Femur (tissue), 1 donor: ENCODE measurements around the gene GALR2.

ENCODE experiments used
- DNase-seq: peaks from one replicate; pipeline ENCODE4 v3.0.0-alpha.2; 2017

GALR2 gene

GRCh38 chr17:76080768-76081287 is 6.2 kb downstream of the GALR2 start:
- DNase-seq = no peak

DNA sequence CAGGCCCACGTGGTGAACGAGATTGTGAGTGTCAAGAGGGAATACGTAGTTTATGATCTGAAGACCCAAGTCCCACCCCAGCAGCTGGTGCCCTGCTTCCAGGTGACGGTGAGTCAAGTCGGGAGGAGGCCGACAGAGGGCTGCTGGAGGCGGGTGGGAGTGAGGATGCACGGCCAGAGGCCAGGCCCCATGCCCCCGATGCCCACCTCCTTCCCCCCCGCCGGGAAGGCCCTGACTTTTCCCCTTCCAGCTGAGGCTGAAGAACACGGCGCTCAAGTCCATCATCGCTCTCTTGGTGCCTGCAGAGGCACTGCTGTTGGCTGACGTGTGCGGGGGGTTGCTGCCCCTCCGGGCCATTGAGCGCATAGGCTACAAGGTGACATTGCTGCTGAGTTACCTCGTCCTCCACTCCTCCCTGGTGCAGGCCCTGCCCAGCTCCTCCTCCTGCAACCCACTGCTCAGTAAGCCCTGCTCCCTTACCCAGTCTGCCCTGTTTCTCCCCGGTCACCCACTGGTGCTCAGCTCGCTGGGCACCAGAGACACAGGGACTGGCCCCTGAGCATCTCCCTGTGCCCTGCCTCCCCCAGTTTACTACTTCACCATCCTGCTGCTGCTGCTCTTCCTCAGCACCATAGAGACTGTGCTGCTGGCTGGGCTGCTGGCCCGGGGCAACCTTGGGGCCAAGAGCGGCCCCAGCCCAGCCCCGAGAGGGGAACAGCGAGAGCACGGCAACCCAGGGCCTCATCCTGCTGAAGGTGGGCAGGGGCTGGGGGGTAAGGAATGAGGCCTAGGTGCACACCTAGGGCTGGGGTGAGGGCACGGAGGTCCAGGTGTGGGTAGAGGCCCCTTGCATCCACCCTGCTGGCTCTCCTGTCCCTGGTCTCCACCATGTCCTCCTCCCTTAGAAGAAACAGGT is 7.0 kb downstream of the GALR2 start:
- DNase-seq = peak; percentile 19

DNA sequence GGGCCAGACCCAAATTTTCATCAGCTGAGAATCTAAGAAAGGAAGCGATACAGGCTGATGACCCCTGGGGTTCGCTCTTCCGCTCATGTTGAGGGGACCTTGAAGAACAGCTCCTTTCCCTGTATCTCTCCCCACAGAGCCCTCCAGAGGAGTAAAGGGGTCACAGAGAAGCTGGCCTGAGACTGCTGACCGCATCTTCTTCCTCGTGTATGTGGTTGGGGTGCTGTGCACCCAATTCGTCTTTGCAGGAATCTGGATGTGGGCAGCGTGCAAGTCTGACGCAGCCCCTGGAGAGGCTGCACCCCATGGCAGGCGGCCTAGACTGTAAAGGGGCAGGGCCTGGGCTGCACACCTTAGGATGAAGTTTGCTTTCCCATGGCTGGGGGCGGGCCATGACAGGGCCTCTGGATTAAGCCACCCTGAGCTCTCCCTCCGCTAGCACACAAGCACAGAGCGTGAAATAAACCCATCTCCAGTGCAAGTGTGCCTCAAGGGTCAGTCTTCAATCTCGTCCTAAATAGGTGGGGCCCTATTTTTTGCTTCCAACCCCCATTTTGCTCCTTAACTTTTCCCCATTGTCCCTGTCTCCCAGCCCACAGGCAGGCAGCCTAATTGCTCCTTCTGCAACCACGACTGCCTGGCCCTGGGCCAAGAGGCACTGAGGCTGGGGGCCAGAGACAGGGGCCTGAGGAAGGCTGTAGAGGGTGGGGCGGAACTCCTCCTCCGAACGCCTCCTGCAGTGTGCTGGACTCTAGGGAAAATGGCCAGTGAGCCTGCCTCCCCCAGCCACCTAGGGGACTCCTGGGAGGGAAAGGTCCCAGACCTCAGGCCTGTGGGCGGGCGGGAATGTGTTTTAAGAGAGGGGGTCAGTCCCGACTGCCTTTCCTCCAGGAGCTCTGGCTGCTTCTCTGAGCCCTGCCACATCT is 8.0 kb downstream of the GALR2 start:
- peak; percentile 44 for DNase-seq

DNA sequence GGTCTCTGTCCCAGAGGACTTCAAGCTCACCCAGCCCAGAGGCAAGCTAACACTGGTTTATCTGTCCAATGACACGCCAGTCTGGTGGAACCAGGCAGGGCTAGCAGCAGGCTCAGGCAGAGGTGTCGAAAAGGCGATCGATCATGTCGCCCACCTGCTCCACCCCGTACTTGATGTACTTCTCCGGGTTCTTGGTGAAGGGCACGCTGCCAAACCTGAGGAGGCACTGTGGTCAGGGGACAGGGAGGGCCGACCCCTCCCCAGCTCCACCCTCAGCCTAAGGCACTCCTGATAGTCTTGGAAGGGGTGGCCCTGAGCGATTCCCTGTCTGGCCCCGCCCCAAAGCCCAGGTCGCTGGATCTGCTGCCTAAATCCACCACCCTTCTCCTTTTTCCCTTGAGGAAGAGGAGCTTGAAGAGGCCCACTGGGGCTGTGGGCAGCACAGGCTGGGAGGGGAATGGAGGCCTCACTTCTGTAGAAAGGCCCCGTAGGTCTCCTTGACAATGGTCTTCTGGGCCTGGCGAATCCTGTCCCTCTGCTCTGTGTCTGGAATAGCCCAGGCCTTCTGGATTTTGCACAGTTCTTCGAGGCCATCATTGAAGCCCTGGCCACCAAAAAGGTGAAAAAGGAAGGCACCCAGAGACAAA is 9.1 kb downstream of the GALR2 start:
- peak; percentile 27 for DNase-seq

GRCh38 chr17:76085066-76085730 is 10.6 kb downstream of the GALR2 start:
- DNase-seq = peak; percentile 19

- no peak for DNase-seq
Measured at GRCh38 chr17:76085731-76086366, 11.3 kb downstream of the GALR2 start.

DNA sequence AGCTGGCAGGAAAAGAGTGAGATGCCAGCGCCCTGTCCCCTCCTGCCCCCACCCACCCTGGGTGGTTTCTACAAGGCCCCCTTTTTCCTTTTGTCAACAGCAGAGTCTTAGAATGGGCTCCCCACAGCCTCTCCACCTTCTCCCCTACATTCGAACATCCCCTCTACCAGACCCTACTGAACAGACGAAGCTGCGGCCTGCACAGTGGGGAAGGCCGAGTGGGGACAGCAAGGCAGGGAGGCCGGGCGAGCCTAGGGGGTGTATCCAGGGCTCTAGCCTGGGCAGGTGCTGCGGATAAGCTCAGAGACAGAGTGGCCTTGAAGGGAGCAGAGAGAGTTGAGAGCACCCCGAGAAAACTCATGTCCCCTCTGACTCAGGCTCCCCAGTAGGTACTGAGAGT is 11.8 kb downstream of the GALR2 start:
- no peak for DNase-seq

DNA sequence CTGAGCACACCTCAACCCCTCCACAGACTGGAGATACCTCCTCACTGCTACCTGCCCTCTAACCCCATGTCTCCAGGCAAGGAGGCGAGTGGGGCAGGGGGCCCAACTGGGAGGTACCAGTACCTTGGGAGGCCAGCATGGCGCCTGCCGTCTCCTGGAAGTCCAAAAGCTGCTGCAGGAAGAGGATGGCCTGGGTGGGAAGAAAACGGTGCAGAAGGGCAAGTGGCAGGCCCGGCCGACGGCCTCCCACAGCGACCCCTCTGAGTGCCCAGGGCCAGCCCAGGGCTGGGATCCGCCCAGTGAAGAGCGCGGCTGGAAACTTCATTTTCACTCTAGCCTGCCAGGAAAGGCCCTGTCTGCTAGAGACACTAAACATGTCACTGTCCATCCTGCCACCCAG is 12.9 kb downstream of the GALR2 start:
- DNase-seq = no peak

DNA sequence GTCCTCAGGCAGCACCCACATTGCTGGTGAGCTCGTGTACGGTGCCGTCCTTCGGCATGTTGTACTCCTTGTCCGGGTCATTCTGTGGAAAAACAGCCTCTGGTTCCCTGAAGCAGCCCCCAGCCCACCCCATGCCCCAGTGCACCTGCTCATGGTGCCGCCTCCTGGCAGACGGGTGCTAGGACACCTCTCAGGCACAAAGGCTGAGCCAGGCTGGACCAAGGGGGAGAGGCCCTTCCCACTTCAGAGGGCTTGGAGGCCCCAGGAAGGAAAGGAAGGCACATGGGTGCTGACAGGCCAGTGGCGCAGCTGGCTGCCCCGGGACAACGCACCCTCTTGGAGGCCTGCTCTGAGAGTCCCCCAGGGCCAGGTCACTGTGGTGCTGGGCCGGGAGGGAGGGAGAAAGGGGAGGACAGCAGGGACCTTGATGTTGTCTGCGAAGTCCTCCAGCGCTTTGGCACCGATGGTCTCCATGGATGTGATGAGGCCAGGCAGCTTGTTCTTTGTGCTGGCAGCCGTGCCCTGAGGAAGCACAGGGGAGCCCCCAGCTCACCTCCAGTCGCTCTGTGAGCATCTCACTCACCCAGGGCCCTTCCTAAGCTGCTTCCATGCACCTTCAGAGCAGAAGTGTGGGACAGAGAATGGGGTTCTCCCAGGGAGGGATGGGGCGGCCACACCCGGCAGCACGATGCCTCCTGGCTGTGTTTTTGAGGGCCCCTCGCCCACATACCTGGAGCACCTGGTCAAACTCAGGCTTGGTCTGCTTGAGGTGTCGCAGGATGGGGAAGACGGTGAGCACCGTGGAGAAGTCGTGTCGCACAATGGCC is 13.7 kb downstream of the GALR2 start:
- peak; percentile 20 for DNase-seq

- no peak for DNase-seq
Measured at GRCh38 chr17:76088868-76089576, 14.4 kb downstream of the GALR2 start.

DNA sequence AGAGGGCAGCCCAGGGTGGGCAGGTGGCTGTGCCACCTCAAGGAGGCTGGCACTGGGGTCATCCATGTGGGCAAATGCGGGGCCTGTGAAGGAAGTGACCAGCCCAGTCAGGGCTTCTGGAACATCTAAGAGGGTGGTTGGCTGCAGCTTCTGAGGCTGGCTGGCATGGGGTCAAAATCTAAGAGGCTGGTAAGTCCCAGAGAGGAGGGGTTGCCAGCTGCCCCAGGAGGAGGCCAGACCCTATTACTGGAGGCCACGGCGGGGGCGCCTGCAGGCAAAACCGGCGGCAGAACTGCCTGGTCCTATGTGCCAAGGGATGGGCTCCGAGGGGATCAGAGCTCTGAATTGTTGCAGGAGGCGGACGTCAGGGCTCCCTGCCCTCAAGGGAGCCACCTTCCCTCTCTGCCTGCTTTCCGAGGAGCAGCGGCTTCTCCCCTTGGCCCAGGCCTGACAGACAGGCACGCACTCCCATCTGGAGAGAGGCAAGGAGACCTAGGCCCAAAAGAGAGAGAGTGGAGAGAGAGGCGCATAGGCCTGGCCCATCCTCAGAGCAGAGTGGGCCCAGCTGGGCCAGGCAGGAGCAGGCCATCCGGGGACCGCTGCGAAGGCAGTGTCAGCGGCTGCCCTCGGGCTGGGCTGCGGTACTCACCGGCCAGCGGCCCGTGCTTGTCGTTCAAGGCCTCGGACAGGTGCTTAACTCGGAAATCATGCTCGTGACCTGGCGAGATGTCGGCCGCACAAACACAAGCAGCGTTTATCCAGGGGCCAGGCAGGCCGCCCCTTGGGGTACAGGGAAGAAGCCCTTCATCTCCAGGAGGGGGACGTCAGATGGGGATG is 15.3 kb downstream of the GALR2 start:
- DNase-seq = peak; percentile 21

GRCh38 chr17:76090517-76091129 is 16.0 kb downstream of the GALR2 start:
- no peak for DNase-seq

DNA sequence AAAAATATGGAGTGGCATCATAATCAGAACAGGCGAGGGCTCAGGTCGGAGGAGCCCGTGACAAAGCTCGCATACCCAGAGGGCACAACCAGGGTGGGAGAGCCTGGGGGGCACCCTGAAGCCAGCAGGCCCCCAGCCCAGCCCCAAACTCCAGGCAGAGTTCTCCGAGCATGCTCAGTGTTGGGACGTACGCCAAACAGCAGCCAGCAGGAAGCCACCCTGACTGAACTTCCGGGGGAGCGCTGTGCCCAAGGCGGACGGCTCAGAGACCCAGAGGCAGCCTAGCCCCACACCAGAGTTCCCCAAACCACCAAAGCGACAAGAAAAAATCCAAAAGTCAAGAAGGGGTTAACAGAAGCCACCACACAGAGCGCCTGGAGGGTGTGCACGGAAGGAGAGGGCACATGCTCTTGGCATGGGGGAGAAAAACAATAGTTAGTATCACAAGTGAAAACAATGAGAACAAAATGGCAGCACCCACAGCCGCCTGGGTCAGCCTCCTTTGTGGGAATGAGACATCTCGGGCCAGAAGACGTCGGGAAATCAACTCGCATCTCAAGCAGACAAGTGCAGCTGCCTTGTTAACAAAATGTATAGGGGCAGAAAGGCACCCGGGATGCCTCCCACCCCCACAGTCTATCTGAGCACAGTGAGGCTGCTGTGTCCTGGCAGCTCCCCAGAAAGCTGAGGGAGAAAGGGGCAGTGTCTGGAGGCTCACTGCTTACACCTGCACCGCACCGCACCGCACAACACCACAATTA is 17.1 kb downstream of the GALR2 start:
- DNase-seq = no peak

DNA sequence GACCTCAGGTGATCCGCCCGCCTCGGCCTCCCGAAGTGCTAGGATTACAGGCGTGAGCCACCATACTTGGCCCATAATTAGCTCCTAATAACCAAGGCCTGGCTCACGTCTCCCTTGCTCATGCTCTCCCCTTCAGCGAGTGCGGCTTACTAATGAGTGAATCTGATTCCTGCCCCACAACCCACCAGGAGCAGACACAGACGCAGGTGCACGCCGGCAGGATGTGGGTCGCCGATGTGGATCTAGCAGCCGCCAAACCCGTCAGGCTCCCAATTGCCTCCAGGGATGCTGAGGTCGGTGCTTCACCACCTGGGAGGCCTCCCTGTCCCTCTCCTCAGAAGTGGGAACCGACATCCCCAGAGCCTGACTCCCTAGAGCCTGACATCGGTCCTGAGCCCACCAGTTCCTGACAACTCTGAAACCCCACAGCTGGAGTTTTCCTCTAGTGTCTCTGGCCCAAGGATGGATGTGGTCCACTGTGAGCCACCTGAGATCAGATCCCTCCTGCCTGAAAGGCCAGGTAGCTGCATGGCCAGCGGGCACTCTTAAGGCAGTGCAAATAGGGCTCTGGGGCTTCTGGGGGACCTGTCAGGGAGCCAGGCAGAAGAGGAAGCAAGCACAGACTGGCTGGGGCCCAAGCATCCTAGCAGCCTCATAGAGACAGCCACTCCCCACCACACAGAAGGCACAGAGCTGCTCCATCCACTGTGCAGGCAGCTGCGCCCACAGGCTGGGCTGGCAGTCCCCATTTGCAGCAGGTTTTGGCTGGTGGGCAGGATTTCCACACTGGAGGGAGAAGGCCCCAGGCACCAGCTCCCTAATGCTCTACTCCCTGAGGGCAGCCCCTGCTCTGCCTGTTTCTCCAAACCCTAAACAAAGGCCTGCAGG is 18.2 kb downstream of the GALR2 start:
- no peak for DNase-seq

GRCh38 chr17:76094046-76094445 is 19.5 kb downstream of the GALR2 start:
- DNase-seq = no peak

- no peak for DNase-seq
Measured at GRCh38 chr17:76095943-76096342, 21.4 kb downstream of the GALR2 start.

DNA sequence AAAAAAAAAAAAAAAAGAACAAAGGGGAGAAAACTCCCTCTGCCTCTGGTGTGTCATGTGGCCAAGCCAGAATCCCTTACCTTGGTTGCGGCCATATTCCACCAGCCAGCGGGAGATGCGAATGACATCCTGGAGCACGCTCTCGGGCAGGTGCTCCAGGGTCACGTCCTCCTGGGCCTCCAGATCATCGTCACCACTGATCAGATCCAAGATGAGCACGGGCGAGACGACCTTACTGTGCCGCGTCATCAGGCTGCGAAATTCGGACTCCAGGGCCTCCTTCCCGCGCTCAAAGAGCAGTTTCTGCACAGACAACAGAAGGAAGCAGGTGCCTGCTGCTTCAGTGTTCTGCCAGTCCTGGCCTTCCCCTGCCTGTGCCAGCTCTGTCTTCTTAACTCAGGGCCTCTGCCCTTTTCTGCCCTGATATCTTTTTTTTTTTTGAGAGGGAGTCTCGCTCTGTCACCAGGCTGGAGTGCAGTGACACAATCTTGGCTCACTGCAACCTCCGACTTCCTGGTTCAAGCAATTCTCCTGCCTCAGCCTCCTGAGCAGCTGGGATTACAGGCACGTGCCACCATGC is 23.2 kb downstream of the GALR2 start:
- no peak for DNase-seq
